Measurements from ENCODE around the gene BTBD6. TPM values are rescaled to one million over a fixed set of nuclear protein-coding genes. Genes with fewer than 3 reads are reported as not detected.
"Not testable (repeated sequence)": the region's sequence is repeated elsewhere in the genome, so short reads cannot be mapped to it uniquely, and the experiment has no call there.

Gene BTBD6
- total RNA-seq, 1 experiment from 2014 or later: not detected

- no peak overlapping the region for H3K4me3 ChIP-seq
- DNase-seq: no peak
- no peak overlapping the region for H3K27ac ChIP-seq
- no peaks in the 10 kb centered on the region for H3K27me3 ChIP-seq
- H3K36me3 ChIP-seq: 0 out of 2 replicates have a peak, but pooled peaks cover 4% of the 10 kb centered on the region
- no peaks in the 10 kb centered on the region for H3K9me3 ChIP-seq (replicated peaks)
- no peaks in the 10 kb centered on the region for H3K4me1 ChIP-seq
Observed at GRCh38 chr14:105282098-105282725, 33.9 kb downstream of the BTBD6 start.

- H3K27ac ChIP-seq: no peak overlapping the region
- H3K4me1 ChIP-seq: no peaks in the 10 kb centered on the region
- H3K4me3 ChIP-seq: no peak overlapping the region
- 0 out of 2 replicates have a peak, but pooled peaks cover 4% of the 10 kb centered on the region for H3K36me3 ChIP-seq
- no peaks in the 10 kb centered on the region for H3K27me3 ChIP-seq
- DNase-seq: no peak
- no peaks in the 10 kb centered on the region for H3K9me3 ChIP-seq (replicated peaks)
Observed at GRCh38 chr14:105283028-105283427, 34.7 kb downstream of the BTBD6 start.

- Histone ChIP-seq H3K36me3 (0 out of 2 replicates have a peak, but pooled peaks cover 4% of the 10 kb centered on the region), H3K27ac (no peak overlapping the region), H3K27me3 (no peaks in the 10 kb centered on the region), H3K4me1 (no peaks in the 10 kb centered on the region), H3K9me3 (replicated peaks) (no peaks in the 10 kb centered on the region), H3K4me3 (no peak overlapping the region)
- DNase-seq: no peak
Observed at GRCh38 chr14:105283899-105284298, 35.6 kb downstream of the BTBD6 start.

GRCh38 chr14:105285174-105285573 is 36.8 kb downstream of the BTBD6 start:
- 0 out of 2 replicates have a peak, but pooled peaks cover 3% of the 10 kb centered on the region for H3K36me3 ChIP-seq
- H3K4me3 ChIP-seq: no peak overlapping the region
- no peak overlapping the region for H3K27ac ChIP-seq
- DNase-seq: no peak
- H3K9me3 ChIP-seq (replicated peaks): no peaks in the 10 kb centered on the region
- no peaks in the 10 kb centered on the region for H3K27me3 ChIP-seq
- H3K4me1 ChIP-seq: no peaks in the 10 kb centered on the region

GRCh38 chr14:105286759-105287144 is 38.4 kb downstream of the BTBD6 start:
- no peak overlapping the region for H3K27ac ChIP-seq
- H3K36me3 ChIP-seq: no peaks in the 10 kb centered on the region
- H3K27me3 ChIP-seq: no peaks in the 10 kb centered on the region
- no peak for DNase-seq
- H3K4me1 ChIP-seq: no peaks in the 10 kb centered on the region
- H3K9me3 ChIP-seq (replicated peaks): no peaks in the 10 kb centered on the region
- no peak overlapping the region for H3K4me3 ChIP-seq

- DNase-seq: no peak
- no peak overlapping the region for H3K27ac ChIP-seq
Observed at GRCh38 chr14:105287249-105288102, 39.1 kb downstream of the BTBD6 start.

GRCh38 chr14:105288936-105289335 is 40.6 kb downstream of the BTBD6 start:
- H3K27me3 ChIP-seq; DNase-seq; H3K27ac ChIP-seq; H3K9me3 ChIP-seq (replicated peaks); H3K4me1 ChIP-seq; H3K36me3 ChIP-seq; H3K4me3 ChIP-seq: not testable (repeated sequence)

More at GRCh38 chr14:105287249-105288102, 39.1 kb downstream of the BTBD6 start:
- no peaks in the 10 kb centered on the region for H3K9me3 ChIP-seq (replicated peaks)
- H3K27me3 ChIP-seq: no peaks in the 10 kb centered on the region
- H3K4me3 ChIP-seq: no peak overlapping the region
- H3K36me3 ChIP-seq: no peaks in the 10 kb centered on the region
- H3K4me1 ChIP-seq: no peaks in the 10 kb centered on the region

- no peak overlapping the region for H3K27ac ChIP-seq
- no peaks in the 10 kb centered on the region for H3K27me3 ChIP-seq
- H3K4me1 ChIP-seq: no peaks in the 10 kb centered on the region
- no peaks in the 10 kb centered on the region for H3K36me3 ChIP-seq
- DNase-seq: peak; percentile 36 to 38
- no peak overlapping the region for H3K4me3 ChIP-seq
- H3K9me3 ChIP-seq (replicated peaks): no peaks in the 10 kb centered on the region
Observed at GRCh38 chr14:105290621-105291346, 42.5 kb downstream of the BTBD6 start.

GRCh38 chr14:105292826-105293711 is 44.7 kb downstream of the BTBD6 start:
- H3K9me3 ChIP-seq (replicated peaks): no peaks in the 10 kb centered on the region
- no peak for DNase-seq
- no peak overlapping the region for H3K27ac ChIP-seq
- no peak overlapping the region for H3K4me3 ChIP-seq
- H3K27me3 ChIP-seq: no peaks in the 10 kb centered on the region
- H3K36me3 ChIP-seq: no peaks in the 10 kb centered on the region
- H3K4me1 ChIP-seq: no peaks in the 10 kb centered on the region

- Histone ChIP-seq H3K27ac (no peak overlapping the region), H3K9me3 (replicated peaks) (no peaks in the 10 kb centered on the region), H3K27me3 (no peaks in the 10 kb centered on the region), H3K36me3 (no peaks in the 10 kb centered on the region), H3K4me3 (no peak overlapping the region), H3K4me1 (no peaks in the 10 kb centered on the region)
- no peak for DNase-seq
Observed at GRCh38 chr14:105294142-105294597, 45.8 kb downstream of the BTBD6 start.

GRCh38 chr14:105297311-105297710 is 49.0 kb downstream of the BTBD6 start:
- H3K27me3 ChIP-seq; H3K4me3 ChIP-seq; DNase-seq; H3K27ac ChIP-seq; H3K9me3 ChIP-seq (replicated peaks); H3K36me3 ChIP-seq; H3K4me1 ChIP-seq: not testable (repeated sequence)

GRCh38 chr14:105299654-105300541 is 51.6 kb downstream of the BTBD6 start:
- H3K36me3 ChIP-seq: no peaks in the 10 kb centered on the region
- no peaks in the 10 kb centered on the region for H3K4me1 ChIP-seq
- peak overlapping the region; percentile 44 for H3K27ac ChIP-seq
- peak in 1 of 2 experiments; percentile 46 for DNase-seq
- H3K27me3 ChIP-seq: no peaks in the 10 kb centered on the region
- H3K4me3 ChIP-seq: peak overlapping the region; percentile 90
- H3K9me3 ChIP-seq (replicated peaks): 0 out of 2 replicates have a peak, but pooled peaks cover 3% of the 10 kb centered on the region
